SH-SY5Y (cell line): ENCODE data around the gene FREM2.

Experiments
- GATA2 ChIP-seq: IDR thresholded peaks from 2 replicates; pipeline ENCODE4 v1.6.1; 2011; ENCODE audit warnings: mild to moderate bottlenecking, low read depth, low read length
- GATA3 ChIP-seq: IDR thresholded peaks from 2 replicates; pipeline ENCODE4 v1.6.1; 2011; ENCODE audit warnings: low read depth, mild to moderate bottlenecking, low read length, moderate library complexity

The FREM2 gene

GRCh38 chr13:38854226-38854625, 167.3 kb downstream of the FREM2 start:
- TF ChIP-seq GATA3, result no peak
- TF ChIP-seq GATA2, result no peak

GRCh38 chr13:38856065-38856464, 169.2 kb downstream of the FREM2 start:
- TF ChIP-seq GATA2, result no peak
- no peak for TF ChIP-seq GATA3

- TF ChIP-seq GATA2, result no peak
- TF ChIP-seq GATA3, result no peak
These were observed 175.6 kb downstream of the FREM2 start for GRCh38 chr13:38862443-38862842.

GRCh38 chr13:38863536-38863935, 176.7 kb downstream of the FREM2 start:
- TF ChIP-seq GATA3 (no peak), GATA2 (no peak)

GRCh38 chr13:38866649-38867048, 179.8 kb downstream of the FREM2 start:
- TF ChIP-seq GATA2, result no peak
- no peak for TF ChIP-seq GATA3

GRCh38 chr13:38868399-38868798, 181.5 kb downstream of the FREM2 start:
- TF ChIP-seq GATA3 (no peak), GATA2 (no peak)

GRCh38 chr13:38868870-38869269, 182.0 kb downstream of the FREM2 start:
- TF ChIP-seq GATA3 (no peak), GATA2 (no peak)

GRCh38 chr13:38871275-38871674, 184.4 kb downstream of the FREM2 start:
- no peak for TF ChIP-seq GATA3
- TF ChIP-seq GATA2, result no peak

GRCh38 chr13:38872693-38873092, 185.8 kb downstream of the FREM2 start:
- TF ChIP-seq GATA2 (no peak), GATA3 (no peak)

GRCh38 chr13:38875186-38875875, 188.5 kb downstream of the FREM2 start:
- TF ChIP-seq GATA2, result no peak

- TF ChIP-seq GATA2 (no peak), GATA3 (no peak)
These were observed 192.4 kb downstream of the FREM2 start for GRCh38 chr13:38879278-38879677.

- no peak for TF ChIP-seq GATA3
These were observed 192.9 kb downstream of the FREM2 start for GRCh38 chr13:38879786-38880185.

GRCh38 chr13:38880397-38880796, 193.5 kb downstream of the FREM2 start:
- TF ChIP-seq GATA2 (no peak), GATA3 (no peak)

GRCh38 chr13:38883783-38884182, 196.9 kb downstream of the FREM2 start:
- no peak for TF ChIP-seq GATA2

- no peak for TF ChIP-seq GATA2
- TF ChIP-seq GATA3, result no peak
These were observed 201.4 kb downstream of the FREM2 start for GRCh38 chr13:38888309-38888708.

- TF ChIP-seq GATA3 (no peak), GATA2 (no peak)
These were observed 208.2 kb downstream of the FREM2 start for GRCh38 chr13:38895075-38895474.

- TF ChIP-seq GATA2 (no peak), GATA3 (no peak)
These were observed 210.6 kb downstream of the FREM2 start for GRCh38 chr13:38897521-38897920.
